ENCODE results near the gene SLC16A12.
"Not testable (repeated sequence)": the region's sequence is repeated elsewhere in the genome, so short reads cannot be mapped to it uniquely, and the experiment has no call there.

SLC16A12 gene

DNA sequence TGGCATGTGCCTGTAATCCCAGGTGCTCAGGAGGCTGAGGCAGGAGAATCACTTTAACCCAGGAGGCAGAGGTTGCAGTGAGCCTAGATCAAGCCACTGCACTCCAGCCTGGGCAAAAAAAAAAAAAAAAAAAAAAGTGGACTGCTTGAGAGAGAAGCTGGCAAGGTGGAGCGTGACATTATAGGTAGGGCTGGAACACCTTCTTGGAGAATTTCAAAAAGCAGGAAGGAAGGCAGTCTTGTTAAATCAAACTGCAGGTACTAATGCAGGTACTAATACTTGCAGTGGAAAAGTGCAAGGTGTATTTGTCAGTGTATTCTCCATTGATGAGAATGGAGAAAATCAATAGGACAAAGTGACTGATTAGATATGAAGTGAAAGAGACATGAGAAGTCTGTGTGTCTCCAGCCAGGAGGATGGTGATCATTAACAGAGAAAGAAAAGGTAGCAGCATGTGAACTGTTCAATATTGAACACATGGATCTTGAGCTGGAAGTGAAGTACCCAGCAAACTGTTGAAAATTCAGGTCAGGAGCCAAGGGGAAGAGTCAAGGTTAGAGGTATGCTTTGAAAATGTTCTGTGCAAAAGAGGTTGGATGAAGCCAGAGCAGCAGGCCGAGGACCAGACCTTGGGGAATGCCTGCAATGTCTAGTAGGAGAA is 12.6 kb upstream of the SLC16A12 start:
- DNase-seq = no peak

DNA sequence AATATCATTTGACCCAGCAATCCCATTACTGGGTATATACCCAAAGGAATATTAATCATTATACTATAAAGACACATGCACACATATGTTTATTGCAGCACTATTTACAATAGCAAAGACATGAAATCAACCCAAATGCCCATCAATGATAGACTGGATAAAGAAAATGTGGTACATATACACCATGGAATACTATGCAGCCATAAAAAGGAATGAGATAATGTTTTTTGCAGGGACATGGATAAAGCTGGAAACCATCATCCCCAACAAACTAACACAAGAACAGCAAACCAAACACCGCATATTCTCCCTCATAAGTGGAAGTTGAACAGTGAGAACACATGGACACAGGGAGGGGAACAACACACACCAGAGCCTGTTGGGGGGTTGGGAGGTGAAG is 11.3 kb upstream of the SLC16A12 start:
- DNase-seq = not testable (repeated sequence)

DNA sequence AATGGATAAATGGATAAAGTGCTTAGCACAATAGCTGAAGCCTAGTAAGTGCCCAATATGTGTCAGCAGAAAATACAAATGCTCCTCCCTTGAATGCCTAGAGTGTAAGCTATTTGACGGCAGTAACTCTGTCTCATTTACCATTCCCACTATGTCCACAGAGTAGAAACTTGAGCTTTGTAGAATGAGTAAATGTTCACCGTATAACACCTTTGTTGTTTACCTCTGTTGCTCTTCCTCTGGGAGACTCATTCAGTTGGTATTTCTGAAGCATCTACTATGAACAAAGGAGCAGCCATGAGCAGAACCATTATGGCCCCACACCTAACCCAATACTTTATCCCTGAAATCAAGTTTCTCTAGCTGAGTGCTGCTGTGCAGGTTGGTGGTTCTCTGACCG is 8.4 kb upstream of the SLC16A12 start:
- no peak for DNase-seq

DNA sequence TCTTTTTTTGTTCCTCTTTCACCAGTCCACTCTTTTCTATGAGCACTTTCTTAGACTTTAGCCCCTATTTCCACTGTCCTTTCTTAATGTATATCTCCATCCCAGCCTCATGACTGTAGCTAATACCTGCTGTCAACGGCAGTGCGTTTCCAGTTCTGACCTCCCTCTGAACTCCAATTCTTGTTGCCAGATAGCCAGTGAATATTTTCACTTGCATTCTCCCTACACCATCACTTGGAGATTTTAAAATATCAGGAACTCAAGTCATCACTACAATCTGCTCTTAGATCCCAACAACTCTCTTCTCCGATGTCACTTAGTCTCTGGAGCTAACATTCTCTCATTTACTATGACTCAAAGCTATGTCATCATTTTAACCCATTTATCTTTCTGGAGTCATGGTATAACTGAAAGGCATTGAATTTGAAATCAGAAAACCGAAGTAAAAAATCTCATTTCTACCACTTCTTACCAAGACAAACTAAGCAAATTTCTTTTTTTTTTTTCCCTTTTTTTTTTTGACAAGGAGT is 5.1 kb upstream of the SLC16A12 start:
- no peak for DNase-seq

DNA sequence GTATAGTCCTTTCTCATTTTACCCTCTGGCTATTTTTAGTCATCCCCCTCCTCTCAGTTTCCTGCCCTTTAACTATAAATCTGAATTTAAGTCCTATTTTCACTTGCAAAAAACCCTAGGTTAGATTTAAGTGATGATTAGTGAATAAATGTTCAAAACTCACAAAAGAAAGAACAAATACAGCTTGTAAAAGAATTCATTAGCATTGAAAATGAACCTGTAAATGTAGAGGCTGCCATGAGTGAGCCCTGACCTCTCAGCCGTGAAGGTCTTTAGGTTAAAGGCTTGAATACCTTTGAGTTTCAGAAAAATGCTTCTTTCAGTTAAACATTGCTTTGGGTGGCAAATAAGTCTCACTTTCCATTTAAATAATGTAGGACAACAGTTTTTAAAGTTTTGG is 2.0 kb upstream of the SLC16A12 start:
- DNase-seq = no peak

DNA sequence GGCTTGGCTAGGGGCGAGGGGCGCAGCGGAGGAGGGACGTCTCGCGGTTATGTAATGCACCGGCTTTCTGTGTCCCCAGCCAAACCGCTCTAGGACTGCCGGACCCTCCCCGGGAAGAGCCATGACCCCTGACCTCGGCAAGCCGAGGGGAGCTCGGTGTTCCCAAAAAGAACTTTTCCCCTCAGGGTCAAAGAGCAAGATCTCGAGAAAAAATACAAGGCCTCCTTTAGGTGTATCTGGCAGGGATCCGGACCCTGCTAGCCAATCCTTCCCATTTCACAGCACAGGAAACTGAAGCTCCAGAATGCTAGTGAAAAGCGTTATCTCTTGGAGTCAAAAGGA is 590 bp upstream of the SLC16A12 start:
- DNase-seq = no peak

DNA sequence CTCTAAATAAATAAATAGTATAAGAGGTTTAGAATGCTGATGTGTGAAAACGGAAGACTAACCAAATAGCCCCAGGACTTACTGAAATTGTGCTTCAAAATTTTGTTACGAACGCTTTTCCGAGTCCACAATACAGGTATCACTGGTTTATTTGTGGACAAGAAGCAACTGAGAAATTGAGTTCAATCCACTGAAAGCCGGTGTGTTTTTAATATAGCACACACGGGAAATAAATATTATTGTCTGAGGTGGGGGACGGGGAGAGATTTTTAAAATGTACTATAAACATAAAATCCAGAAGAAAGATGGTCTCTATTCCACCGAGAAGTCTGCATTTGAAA is 598 bp downstream of the SLC16A12 start:
- DNase-seq = no peak

DNA sequence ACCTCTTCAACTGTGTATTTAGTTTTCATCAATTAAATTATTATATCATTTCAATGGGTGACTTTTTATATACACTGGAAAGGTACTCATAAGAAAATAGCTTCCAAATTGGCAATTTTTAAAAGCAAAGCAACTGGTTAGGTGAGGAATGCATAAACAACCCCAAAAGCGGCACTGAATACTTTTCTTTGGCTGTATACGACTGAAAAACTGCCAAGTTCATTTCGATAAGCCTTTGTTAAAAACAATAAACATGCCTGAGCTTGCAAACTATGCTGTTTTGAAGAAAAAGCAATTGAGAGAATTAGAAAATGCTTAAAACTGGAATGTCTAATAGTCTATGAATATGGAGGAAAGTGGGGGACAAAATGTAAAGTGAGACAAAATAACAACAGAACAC is 2.9 kb downstream of the SLC16A12 start:
- DNase-seq = no peak

DNA sequence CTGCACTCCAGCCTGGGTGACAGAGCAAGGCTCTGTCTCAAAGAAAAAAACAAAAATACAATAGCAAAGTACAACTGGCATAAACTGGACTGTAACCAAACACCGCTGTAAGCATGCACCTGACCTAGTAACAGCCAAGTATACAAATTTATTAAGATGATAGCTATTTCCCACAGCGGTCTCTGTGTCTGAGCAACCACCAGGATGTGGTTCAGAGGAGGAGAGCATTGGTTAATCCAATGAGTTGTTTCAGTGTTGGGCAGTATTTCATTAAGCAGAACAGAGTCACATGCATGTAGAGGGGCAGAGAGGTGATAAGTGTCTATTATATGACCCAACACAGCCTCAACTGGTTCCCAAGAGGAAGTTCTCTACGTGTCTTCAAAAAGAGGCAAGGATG is 4.0 kb downstream of the SLC16A12 start:
- no peak for DNase-seq

DNA sequence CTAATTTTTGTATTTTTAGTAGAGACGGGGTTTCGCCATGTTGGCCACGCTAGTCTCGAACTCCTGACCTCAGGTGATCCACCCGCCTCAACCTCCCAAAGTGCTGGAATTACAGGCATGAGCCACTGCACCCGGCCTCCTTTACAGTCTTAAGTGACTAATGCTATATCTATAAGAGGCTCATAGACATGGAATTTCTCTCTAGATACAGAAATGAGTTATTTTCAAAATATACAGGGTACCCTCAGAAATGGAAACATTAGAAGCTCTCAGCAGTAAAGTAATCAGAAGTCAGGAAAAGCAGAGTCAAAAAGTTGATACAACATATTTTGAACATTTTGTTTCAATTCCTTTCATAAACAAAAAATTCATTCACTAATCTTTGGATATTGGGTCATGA is 5.7 kb downstream of the SLC16A12 start:
- DNase-seq = not testable (repeated sequence)

DNA sequence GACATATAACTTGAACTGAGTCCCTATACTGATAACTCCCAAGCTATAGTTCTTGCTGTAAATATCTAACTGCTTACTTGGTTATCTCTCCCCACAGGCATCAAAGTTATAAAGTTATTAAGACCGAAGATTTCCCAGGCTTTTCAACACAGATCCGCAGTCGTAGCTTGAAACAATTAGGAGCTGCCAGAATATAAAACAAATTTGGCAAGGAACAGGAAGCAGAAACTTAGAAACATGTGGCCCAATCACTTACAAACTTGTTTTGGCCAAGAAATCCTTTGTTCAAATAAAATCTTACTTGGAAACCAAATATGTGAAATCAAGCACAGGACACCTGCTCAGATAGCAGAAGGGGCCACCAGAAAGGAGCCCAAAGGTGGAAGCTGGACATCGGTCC is 9.0 kb downstream of the SLC16A12 start:
- no peak for DNase-seq

DNA sequence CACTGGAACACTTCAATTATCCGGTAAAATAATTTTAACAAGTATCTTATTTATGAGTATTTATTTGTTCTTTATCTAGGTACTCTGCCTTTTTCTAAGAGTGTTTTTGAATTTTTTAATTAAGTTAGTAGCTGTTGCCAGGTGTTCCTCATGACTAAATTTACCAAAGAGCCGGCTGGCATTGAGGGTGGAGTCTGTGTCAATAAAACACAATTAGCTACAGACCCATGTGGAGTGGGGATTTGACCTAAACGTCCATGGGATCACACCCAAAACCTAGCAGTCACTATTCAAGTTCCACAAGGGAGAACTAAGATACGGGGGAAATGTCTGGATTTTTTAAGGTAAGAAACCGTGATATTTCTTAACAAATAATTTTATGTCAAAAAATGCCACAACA is 9.8 kb downstream of the SLC16A12 start:
- DNase-seq = no peak

DNA sequence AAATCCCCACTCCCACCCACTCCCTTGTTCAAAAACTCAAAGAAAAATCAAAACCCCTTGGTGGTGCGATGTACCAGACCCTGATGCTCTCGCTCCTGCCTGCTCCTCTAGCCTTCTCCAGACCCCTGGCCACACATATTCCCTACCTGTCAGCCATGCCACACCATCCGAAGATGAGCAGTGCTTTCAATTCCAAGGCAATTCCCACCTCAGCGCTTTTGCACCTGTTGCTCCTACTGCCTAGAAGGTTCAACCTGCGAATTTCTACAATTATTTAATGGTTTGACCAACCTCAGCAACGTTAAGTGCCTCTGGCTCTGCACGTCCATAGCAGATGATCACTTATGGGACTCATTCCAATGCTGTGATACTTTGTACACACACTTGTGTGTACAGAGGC is 11.1 kb downstream of the SLC16A12 start:
- no peak for DNase-seq

DNA sequence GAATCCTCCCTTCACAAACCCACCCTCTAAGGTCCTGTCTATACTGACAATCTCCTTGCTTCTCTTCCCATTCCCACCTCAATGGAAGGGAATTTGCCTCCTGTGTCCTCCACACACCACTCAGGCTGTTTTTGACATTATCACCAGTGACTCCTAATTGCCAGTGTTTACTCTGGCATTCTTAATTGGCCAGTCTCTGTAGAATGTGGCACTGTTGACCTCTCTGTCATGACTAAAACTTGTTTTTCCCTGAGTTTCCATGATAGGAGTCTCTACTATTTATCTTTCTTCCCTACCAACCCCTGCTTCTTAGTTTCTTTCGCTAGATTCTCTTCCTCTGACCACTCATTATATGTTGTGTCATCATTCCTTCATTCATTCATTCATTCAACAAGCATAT is 12.1 kb downstream of the SLC16A12 start:
- no peak for DNase-seq

DNA sequence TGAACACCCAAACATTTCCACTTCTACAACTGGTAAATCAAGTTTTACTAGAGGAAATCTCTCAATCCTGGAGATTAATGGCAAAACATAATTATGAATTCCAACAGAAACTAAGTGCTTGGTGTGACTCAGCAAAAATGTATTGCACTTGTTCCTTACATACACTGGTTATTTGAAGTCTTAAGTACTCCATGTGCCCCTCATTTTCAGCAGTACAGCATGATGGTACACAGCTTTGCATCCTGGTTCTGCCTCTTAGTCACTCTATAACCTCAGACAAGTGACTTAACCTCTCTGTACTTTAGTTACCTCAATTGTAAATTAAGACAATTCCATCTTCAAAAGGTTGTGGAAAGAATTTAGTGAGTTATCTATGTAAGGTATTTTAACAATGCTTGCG is 12.9 kb downstream of the SLC16A12 start:
- DNase-seq = no peak

DNA sequence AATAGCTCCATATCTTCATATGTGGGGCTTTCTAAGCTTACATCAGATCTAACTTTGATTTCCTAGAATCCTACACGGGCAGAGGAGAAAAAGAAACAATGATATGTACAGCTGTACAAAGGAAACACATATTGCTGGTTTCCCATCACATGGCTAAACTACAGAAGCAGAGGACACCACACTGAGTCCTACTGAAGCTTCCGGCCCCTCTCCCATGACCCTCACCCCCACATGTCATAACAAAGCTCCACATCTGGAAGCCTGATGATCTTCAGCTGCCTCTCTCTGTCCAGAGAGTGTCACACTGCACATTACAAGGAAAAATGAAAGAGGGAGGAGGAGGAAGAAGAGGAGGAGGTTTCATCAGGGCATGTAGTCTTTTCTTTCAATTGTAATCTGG is 14.0 kb downstream of the SLC16A12 start:
- no peak for DNase-seq

DNA sequence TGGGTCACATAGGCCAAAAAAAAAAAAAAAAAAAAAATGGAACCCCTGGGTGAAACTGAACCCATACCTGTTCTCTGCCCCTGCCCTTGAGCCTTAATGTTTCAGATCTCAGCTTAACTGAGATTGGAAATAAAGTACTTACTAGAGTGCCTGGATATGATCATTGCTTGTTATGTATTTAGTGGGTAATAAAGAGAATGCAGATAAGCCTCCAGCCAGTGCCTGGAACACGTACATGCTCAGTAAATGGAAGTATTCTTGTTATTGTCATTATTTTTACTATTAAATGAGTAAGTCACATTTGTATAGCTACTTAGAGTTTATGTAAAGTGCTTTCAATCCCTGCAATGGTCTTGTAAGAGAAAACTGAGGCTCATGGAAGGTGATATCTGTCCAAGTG is 14.7 kb downstream of the SLC16A12 start:
- DNase-seq = no peak

DNA sequence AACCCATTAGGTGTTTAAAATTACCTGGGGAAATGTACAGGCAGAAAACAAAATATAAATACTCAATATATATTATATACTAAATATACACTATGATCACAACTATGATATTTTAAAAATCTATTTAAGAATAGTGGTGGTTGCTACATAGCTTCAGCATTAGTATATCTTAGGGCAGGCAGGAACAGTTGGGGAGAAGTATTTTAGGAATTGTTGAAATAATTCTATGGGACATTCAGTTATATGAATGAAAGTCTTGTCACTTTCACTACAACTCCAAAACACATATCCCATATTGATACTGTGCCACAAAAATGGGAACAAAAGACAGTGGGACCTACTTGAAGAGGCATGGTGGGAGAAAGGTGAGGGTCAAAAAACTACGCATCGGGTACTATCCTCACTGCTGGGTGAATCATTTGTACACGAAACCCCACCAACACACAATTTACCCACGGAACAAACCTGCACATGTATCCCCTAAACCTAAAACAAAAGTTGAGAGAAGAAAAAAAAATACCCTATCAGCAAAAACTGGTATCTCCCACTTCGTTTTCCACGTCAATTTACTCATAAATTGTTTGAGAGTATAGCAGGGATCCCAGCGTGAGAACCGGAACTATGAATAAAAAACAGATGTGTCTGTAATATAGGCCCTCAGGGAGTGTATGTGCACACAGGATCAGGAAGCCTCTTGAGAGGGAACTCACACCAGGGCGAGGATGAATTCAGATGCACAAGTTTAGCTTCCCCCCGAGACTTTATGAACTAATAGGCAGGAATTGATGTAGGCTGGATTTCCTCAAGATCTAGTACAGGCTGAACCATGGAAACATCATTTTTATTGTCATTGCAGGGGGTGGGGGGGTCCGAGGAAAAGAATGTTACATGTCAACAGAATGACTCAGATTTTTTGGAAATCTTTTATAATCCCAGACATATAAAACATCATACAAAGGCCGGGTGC is 16.2 kb downstream of the SLC16A12 start:
- no peak for DNase-seq

DNA sequence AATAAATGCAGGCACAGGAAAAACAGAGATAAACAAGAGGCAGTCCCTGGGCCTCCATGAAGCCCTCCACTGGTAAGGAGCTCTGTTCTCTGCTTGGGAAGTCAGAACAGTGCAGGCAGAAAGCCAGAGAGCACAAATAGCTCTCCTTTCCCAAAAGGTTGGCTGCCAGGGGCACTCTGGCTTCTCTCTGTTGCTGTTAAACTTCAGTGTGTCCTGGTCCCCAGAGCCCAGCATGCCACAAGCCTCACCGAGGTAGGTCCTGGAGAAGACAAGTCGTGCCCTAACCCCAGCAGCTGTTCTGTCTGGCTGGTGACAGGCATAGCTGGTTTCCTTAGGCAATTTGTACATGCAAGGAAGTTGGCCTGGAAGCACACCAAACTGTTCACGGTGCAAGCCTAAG is 17.3 kb downstream of the SLC16A12 start:
- no peak for DNase-seq

DNA sequence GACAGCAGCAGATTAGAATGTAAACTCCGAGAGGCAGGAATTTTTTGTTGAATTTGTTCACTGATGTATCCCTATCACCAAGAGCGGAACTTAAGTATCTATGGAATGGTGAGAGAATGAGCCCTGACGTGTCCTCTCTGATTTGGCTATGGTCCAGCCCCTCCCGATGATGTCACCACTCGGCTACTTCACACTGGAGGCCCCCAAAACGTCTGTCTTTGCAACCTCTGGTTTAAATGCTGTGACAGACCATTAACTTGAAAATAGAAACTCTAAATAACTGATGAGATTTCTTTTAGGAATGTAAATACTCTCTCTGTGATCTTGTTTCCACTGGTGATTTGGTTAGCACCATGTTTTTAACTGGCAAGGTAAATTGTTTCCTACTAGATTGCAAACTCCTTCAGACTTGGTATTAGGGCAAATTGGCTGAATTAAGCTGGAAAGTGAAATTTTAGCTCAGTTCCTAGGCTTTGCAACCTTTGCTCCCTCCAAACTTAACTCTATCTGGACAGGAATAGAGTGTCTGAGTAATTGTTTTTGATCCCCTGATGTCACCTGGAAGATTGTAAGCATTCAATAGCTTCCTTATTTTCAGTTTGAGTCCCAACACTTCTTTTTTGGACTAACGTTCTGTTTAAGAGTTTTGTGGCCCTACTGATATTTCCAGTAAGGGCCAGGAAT is 19.1 kb downstream of the SLC16A12 start:
- DNase-seq = no peak

DNA sequence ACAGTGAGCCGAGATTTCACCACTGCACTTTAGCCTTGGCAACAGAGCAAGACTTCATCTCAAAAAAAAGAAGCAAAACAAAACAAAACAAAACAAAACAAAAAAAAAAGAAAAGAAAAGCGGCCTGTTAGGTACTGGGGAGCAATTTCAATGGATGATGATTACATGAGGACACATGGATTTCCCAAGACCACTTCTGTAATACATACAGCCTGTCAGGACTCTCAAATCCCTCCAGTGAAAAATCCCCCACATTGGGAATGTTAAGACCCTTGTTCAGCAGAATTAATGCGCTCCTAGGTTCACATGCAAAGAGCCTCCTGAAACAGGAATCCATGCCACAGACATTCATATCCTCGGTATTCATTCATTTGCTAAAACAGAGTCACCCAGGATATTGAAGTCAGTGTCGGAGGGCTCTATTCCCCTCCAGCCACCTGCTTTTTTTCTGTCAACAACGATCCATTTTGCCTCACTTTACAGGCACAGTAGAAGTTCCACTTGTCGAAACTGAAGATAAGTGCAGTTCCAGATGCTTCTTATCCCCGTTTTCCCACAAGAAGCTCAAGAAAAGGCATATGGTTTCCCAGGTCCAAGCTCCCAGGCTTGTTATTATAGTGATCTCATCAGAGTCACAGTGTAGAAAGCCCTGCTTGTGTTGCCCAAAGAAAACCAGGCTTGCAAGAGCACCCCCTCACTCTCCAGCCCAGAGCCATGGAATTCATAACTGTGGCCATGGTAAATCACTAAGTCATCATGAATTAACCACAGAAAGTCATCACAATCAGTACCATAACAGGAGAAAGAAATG is 20.2 kb downstream of the SLC16A12 start:
- no peak for DNase-seq

DNA sequence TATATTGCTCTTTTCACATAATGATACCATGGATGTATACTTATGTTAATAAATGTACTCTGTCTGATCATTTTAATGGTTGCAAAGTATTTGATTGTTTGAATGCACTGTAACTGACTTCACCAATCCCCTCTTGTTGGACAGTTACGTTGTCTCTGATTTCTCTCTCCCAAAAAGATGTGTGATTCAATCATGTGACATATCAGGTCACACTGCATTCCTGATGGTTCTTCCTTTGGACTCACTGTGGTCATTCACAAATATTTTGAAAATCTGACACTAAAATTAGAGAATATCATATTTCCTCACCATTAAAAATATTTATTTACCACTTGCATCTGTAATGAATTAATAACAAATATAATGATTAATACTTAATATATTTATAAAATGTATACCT is 22.2 kb downstream of the SLC16A12 start:
- DNase-seq = no peak
